ENCODE measurements around the gene CPLX3.

Gene CPLX3

DNA sequence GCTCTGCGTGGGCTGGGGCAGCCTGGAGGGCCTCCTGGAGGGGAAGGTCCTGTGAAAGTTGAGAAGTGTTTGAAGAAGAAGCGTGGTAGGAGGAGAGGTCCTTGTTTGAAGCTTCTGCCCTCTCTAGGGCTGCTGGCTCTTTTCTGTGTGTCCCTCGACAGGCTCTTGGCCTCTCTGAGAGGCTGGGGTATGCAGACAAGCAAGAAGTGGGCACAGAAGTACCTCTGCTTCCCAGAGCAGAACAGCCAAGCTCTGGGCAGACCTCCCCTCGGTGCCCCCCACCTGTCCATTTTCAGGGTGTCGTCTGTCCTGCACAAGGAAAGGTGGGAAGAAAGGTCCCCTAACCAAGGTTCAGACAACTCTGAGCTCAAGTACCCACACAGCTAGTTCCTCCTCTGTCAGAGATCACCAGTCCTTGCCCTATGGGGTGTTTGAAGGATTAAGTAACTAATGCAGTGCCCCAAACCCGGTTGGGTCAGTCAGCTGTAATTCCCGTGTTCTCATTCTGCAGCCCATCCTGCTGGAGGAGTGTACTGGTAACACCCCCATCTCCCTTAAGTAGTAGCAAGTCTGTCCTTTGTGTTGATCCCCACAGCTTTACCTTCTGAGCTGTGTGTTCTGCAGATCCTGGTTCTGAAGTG is 38.3 kb upstream of the CPLX3 start:
- no peak for DNase-seq (ENCODE audit: low read depth)

DNA sequence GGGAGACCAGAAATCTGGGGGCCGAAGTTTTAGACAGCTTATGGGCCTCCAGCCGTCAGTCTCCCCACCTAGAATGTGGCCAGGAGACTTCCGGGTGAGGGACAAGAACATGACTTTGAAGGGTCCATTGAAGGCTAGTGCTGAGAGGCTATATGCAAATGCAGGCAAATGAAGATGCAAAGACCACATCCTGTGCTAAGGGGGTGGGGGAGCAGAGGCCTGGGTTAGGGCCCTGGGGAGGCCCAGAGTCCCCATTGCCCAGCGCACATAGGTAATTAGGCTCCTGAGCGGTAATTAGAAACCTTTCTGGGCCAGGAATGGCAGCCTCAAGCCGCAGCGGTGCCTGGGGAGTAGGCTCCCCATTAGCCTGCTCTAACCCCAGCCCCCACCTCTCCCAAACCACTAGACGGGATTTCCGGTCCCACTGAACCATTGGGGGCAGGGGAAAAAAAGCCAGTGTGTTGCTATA is 37.7 kb upstream of the CPLX3 start:
- no peak for DNase-seq (ENCODE audit: low read depth)

DNA sequence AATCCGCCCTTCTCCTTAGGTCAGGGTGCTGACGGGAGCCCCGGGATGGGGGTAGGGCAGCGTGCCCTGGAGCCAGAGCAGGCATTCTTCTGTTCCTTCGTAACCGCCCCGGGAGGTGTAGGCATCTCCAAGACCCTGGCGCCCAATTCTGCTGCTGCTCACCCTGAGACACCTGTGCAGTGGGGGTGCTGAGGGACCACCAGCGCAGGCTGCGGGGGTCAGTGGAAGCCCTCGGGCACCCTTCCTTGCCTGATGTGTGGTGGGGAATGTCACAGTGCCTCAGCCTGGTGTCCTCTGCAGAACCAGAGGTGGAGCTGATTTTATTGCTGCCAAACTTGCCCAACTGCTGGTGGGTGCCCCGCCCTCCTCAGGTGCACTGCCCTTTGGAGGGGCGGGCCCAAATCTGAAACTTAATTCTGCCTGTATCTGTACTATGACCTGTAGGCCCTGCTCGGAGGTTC is 37.2 kb upstream of the CPLX3 start:
- DNase-seq (ENCODE audit: low read depth), result no peak

DNA sequence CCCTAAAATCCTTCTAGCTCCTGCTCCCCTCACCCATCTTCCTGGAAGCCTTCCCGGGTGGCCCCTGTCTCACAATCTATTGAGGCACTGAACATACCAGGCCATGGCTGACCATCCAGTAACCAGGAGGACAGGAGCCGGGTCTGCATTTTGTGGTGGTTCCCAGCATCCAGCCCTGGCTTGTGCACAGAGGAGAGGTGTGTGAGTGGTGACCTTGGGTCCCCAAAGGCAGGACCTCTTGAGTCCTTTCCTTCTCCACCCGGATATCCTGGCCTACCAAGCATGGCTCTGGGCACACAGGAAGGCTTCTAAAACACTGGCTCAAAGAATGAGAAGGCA is 36.7 kb upstream of the CPLX3 start:
- DNase-seq (ENCODE audit: low read depth), result no peak

DNA sequence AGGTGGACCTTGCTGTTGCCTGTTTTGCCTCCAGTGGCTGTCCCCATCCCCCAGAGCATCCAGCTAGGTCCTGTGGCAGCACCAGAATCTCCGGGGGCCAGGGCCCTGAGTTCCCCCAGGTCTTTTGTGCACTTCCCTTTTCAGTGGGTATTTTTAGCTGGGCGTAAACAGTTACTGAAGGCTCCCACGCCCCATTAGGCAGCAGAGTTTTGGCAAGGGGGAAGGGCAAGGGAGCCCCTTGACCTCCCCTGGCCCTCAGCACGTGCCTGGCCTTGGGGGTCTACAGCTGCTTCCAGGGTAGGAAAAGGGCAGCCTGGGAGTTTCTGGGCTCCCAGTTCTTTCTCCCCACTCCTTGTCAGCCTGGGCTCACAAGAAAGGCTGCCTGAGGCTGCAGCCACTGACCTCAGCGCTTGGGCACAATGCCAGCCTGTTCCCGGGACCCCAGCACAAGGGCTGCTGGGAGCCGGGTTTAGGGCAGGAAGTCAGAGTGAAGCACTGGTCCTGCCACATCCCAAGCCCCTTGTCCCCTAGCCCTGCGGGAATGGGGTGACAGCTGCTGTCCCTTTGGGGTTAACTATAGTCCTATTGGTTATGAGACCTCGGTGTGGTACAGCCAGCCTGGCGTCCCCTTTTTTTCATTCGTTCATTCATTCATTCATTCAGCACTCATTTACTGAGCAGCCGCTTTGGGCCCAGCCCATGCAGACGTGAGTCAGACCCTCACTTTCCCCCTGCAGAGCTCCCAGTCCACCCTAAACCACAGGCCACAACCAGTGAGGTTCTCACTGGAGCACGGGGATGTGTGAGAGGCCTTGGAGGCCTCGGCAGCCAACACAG is 36.1 kb upstream of the CPLX3 start:
- peak; percentile 30 for DNase-seq (ENCODE audit: low read depth)

DNA sequence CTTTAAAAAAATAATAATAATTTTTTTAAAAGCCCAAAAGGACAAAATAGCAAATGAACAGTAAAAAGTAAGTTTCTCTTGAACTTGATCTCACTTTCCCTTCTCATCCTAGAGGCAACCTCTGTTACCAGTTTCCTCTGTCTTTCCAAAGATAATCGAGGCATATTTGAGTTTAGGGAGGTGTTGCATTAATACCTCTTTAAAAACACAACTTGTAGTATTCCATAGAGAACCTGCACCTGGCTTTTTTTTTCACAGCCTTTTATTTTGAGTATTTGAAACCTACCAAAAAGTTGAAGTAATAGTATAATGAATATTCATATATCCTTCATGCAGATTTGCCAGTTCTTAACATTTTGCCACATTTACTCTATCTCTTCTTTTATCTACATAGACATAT is 35.4 kb upstream of the CPLX3 start:
- no peak for DNase-seq (ENCODE audit: low read depth)

DNA sequence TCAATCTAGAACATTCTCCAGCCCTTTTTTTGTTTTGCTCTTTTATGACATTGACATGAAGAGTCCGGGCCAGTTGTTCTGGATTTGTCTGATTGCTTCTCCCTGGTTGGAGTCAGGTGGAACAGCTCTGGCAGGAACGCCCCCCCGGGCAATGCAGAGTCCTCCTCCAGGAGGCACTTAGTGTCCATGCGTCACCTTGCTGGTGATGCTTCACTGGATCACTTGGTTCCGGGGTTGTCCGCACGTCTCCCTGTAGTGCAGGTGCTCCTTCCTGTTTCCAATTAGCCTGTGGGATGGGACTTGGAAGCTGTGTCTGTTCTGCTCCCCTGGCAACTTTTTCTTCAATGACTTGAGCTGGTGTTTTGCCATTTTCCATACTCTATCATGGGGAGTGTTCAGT is 34.8 kb upstream of the CPLX3 start:
- DNase-seq (ENCODE audit: low read depth), result no peak

DNA sequence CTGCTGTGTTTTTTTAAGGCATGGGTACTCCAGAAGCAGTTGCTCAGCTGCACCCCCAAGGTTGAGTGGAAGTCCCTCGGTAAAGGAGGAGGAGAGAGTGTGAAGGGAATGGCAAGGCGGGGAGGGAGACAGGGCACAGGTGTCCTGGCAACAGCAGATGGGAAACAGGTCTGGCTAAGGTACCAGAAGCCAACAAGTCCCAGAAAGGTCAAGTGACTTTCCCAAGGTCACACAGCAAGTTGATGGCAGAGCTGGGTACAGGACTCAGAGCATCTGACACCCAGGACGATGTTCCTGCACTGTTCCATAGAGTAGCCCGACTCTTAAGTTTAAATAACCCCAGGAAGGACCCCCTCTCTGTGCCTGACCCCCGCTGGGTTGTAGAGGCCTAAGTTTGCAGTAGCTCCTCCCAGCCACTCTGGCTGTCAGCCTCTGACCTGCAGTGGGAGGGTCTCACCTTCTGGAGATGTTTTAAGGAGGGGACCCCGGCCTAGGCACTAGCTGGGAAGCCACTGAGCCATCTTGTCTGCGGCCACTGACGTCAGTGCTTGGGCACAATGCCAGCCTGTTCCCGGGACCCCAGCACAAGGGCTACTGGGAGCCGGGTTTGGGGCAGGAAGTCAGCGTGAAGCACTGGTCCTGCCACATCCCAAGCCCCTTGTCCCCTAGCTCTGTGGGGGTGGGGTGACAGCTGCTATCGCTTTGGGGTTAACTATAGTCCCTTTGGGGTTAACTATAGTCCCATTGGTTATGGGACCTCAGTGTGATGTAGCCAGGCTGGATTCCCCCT is 34.0 kb upstream of the CPLX3 start:
- no peak for DNase-seq (ENCODE audit: low read depth)

DNA sequence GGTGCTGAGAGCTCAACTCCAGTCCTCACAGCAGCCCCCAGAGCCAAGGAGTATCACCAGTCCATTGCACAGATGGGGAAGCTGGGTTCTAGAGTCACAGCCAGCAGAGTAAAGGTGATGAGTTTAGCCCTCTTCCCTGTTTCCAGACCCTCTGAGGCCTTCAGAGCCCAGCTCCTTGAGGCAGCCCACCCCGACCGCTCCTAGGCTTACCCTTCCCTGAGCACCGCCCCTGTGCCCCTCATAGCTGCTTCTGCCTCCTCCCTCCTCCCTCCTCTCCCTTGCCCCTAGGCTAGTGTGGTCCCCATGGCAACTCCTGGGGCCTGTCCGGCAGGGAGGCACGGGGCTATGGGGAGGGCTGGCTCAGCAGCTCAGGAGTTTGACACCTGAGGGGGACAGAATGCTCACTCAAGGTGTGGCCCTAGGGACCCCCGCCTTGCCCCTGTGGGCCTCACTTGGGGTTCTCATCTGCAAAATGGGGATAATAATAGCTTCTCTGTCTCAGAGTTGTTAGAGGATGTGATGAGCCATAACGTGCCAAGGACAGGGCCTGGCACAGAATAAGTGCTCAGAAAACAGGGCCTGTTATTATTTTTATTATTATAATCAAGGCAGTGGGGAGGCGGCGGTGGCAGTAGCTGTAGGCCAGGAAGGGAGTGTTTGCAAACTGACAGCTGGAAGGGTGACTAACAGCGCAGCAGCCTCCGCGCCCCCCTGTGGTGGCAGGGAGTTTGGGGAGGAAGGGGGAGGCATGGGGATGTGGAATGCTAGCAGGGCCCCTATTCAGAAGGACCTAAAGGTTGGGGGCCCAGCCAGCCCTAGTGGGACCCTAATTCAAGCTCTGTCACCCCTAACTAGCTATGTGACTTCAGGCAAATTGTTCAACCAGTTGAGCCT is 33.0 kb upstream of the CPLX3 start:
- DNase-seq (ENCODE audit: low read depth), result peak; percentile 64

DNA sequence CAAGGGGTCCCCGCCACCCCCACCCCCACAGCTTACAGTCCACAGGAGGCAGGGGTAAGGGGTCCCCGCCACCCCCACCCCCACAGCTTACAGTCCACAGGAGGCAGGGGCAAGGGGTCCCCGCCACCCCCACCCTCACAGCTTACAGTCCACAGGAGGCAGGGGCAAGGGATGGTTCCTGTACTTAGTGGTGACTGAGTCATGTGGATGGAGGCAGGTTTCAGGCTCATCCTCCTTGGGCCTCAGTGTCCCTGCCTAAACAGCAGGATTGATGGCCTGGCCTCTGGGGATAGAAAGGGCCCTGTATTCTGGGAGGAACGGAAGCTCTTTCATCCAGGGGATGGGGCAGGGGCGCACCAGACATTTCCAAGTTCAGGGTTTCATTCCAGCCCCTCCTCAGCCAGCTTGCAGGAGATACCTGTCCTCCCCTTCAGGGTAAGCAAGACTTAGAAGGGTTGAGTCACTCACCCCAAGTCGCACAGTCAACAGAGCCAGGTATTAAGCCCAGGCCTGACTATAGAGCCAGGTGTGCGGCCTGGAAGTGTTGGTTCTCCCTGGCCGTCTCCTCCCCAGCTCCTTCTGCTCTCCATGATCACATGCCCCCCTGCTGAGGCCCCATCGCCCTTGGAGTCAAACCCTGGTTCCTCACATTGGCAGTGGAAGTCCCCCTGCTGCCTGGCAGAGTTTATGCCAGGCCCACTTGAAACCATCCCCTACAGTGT is 32.0 kb upstream of the CPLX3 start:
- no peak for DNase-seq (ENCODE audit: low read depth)

DNA sequence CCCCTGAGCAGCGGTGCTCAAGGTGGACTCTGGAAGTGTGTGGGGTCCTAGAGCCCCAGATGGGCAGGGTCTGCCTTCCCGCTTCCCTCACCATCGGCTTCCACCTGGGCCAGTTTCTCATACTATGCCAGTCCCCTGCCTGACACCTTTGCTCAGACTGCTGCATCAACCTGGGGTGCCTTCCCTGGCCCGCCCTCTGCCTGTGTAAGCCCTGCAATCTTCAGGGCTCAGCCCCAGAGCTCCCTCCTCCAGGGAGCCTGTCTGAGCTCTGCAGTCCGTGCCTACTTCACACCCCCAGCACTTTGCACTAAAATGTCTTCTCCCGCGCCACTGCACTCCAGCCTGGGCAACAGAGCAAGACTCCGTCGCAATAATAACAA is 31.5 kb upstream of the CPLX3 start:
- DNase-seq (ENCODE audit: low read depth), result no peak

DNA sequence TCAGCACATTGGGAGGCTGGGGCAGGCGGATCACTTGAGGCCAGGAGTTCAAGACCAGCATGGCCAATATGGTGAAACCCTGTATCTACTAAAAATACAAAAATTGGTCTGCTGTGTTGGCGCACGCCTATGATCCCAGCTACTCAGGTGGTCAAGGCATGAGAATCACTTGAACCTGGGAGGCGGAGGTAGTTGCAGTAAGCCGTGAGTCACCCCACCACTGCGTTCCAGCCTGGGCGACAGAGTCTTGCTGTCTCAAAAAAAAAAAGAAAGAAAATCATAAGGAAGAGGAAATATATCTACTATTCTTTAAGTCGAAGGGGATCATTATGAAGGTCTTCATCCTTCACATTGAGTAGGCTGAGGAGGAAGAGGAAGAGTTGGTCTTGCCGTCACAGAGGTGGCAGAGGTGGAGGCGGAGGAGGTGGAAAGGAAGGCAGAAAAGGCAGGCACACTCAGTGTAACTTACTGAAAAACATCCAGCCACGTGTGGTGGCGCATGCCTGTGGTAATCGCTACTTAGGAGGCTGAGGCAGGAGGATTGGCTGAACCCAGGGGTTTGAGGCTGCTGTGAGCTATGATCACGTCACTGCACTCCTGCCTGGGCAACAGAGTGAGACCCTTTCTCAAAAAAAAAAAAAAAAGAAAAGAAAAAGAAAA is 30.3 kb upstream of the CPLX3 start:
- DNase-seq (ENCODE audit: low read depth), result no peak

DNA sequence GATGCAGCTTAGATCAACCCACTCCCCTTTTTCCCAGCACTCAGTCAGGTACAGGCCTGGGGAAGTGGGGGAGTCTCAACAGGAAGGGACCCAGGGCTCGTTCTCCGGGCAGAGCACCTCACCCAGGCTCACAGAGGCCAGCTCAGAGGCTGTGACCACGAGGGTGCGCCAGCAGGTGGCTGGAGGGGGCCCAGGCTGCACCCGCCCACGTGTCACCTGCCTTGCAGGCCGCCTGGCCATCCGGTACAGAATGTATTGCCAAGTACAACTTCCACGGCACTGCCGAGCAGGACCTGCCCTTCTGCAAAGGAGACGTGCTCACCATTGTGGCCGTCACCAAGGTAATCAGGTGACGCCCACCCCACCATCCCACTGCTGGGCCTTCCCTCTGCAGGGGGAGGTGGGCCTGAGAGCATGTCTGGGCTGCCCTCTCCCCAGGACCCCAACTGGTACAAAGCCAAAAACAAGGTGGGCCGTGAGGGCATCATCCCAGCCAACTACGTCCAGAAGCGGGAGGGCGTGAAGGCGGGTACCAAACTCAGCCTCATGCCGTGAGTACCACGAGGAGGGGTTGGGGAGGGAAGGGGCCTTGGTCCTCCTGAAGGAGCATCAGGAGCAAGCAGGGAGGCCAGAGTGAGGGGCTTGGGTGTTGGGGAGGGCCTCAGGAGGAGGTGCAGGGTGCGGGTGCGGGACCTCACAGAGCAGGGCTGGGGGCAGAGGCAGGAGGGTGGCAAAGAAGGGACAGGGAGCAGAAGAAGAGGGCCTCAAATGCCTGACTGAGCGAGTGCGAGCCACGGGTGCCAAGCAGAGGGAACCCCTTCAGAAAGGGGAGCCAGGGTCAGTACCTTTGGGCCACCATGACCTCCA is 27.8 kb upstream of the CPLX3 start:
- no peak for DNase-seq (ENCODE audit: low read depth)

DNA sequence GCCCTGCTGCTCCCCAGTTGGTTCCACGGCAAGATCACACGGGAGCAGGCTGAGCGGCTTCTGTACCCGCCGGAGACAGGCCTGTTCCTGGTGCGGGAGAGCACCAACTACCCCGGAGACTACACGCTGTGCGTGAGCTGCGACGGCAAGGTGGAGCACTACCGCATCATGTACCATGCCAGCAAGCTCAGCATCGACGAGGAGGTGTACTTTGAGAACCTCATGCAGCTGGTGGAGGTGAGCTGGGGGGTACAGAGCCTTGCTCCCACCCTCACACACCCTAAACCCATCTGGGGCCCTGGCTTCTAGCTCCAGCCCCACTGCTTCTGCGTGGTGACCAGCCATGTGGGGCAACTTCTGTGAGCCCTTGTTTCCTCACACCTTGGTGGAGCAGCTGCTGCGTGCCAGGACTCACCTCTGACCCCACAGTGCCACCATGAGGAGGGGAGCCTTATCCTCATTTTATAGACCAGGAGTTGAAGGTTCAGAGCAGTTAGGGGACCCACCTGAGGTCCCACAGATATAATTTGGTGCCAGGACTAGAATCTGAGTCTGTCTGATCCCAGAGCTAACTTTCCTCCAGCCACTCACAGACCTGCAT is 27.1 kb upstream of the CPLX3 start:
- DNase-seq (ENCODE audit: low read depth), result no peak

DNA sequence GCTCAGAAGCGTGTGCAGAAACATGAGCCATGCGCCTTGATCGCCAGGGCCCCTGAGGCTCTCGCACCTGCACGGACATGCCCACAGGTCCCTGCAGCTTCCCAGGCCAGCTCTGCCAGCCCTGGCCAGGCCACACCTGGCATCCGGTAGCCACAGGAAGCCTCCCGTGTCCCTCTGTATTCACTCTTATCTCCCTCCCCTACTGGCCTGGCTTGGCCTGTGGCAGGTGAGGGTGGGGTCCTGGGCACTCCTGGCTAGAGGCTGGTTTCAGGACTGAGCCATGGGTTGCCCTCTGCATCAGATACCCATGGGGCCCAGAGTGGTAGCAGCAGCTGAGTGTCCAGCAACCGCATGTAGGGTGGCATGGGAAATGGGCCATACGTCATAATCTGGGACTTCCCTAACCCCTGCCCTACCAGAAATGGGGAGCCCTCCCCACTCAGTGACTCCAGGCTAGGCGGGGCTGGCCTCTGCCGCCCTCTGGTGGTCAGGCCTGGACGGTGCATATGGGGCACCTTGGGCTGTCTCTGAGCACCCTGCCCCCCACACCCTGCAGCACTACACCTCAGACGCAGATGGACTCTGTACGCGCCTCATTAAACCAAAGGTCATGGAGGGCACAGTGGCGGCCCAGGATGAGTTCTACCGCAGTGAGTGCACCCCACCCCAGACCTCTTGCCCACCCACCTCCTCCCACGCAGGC is 26.4 kb upstream of the CPLX3 start:
- peak; percentile 81 for DNase-seq (ENCODE audit: low read depth)

DNA sequence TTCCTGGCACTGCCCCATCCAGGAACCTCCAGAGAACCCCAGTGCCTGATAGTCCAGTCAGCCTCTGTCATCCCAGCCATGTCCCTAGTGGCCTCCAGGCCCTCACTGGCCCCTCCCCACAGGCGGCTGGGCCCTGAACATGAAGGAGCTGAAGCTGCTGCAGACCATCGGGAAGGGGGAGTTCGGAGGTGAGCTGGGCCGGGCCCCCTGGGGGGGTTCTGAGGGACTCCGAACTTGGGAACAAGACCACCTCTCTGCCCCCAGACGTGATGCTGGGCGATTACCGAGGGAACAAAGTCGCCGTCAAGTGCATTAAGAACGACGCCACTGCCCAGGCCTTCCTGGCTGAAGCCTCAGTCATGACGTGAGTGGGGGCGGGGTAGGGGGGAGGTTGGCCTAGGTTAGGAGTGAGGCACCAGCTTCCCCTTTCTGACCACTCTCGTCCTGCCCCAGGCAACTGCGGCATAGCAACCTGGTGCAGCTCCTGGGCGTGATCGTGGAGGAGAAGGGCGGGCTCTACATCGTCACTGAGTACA is 25.8 kb upstream of the CPLX3 start:
- DNase-seq (ENCODE audit: low read depth), result no peak

DNA sequence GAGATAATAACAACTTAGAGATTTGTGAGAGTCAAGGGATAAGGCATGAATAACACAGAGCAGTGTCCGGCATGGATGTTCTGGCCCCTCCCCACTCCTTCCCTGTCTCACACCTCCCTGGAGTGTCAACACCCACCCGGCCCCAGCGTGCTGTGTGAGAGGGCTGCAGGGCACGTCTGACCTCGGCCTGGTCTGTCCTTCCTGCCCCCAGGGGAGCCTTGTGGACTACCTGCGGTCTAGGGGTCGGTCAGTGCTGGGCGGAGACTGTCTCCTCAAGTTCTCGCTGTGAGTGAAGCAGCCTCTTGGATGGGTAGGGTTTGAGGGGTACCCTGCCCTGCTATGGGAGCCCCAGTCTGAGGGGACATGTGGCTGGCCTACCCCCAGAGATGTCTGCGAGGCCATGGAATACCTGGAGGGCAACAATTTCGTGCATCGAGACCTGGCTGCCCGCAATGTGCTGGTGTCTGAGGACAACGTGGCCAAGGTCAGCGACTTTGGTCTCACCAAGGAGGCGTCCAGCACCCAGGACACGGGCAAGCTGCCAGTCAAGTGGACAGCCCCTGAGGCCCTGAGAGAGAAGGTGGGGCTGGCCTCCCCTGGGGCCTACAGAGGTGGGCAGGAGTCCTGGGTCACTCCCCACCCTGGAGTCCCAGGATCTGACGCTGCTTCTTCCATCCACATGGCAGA is 25.0 kb upstream of the CPLX3 start:
- DNase-seq (ENCODE audit: low read depth), result no peak

DNA sequence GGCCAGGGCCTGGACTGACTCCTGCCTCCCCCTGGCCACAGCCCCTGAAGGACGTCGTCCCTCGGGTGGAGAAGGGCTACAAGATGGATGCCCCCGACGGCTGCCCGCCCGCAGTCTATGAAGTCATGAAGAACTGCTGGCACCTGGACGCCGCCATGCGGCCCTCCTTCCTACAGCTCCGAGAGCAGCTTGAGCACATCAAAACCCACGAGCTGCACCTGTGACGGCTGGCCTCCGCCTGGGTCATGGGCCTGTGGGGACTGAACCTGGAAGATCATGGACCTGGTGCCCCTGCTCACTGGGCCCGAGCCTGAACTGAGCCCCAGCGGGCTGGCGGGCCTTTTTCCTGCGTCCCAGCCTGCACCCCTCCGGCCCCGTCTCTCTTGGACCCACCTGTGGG is 24.1 kb upstream of the CPLX3 start:
- DNase-seq (ENCODE audit: low read depth), result no peak

All from activated T-helper 9 cell treated with anti-CD3 and anti-CD28 coated beads, Interleukin-2, amount 50 U/mL, for 16 hours (primary cell).